ENCODE results near the gene LTBP1.
"Not testable (repeated sequence)": the region's sequence is repeated elsewhere in the genome, so short reads cannot be mapped to it uniquely, and the experiment has no call there.

LTBP1 gene

GRCh38 chr2:33366473-33366872, 419.7 kb downstream of the LTBP1 start:
- no peak for DNase-seq

DNA sequence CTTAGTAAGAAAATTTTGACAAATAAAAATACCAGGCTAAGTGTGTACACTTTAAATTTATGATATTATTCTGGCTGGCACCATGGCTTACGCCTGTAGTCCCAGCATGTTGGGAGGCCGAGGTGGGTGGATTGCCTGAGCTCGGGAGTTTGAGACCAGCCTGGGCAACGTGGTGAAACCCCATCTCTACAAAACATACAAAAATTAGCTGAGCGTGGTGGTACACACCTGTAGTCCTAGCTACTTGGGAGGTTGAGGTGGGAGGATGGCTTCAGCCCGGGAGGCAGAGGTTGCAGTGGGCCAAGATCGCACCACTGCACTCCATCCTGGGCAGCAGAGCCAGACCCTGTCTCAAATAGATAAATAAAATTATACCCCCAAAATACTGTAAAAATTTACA, 421.8 kb downstream of the LTBP1 start:
- not testable (repeated sequence) for DNase-seq

DNA sequence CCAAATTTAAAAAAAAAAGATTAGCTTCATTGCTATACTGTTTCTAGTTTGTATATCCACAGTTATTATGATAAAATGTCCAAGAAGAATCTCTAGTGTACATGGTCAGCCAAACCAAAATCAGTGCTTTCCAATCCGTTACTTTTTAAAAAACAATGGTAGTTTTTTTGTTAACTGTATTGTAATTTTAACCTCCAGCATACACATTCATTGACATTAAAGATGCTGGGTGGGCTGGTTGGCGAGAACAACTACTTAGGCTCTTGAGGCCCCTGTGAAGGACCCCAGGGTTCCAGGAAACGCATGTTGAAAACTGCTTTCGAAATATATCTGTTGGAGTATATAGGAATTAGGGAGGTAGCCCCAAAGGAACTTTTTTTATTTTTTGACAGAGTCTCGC, 422.4 kb downstream of the LTBP1 start:
- DNase-seq, result no peak

- DNase-seq, result no peak
Observed at GRCh38 chr2:33370636-33371265, 424.0 kb downstream of the LTBP1 start.

DNA sequence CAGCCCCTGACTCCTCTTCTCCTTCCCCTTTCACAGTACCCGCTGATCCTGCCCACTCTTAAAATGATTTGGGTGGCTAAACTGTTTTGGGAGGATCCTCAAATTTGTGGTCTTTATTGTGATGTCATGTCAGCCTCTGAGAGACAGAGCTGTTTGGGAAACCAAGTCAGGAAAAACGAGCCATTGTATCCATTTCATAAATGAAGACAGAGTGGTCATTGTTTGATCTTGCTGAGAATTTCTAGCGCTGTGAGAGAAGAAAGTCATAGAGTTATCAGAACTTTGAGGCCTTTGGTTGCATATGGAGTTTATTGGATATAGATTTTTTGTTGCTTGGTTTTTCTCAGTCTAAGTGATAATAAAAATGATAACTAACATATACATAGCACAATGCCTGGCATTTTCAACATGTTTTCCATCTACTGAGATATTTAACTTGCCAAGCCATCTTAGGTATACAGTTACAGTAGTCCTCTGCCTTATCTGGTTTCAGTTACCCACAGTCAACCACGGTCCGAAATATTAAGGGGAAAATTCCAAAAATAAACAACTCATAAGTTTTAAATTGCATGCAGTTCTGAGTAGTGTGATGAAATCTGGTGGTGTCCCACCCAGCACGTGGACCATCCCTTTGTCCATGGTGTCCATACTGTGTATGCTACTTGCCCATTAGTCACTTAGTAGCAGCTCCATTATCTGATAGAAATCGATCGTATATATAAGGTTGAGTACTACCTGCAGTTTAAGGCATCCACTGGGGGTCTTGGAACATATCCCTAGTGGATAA, 424.7 kb downstream of the LTBP1 start:
- no peak for DNase-seq

- no peak for DNase-seq
Observed at GRCh38 chr2:33372940-33373553, 426.3 kb downstream of the LTBP1 start.

- DNase-seq, result no peak
Observed at GRCh38 chr2:33373986-33374385, 427.2 kb downstream of the LTBP1 start.

DNA sequence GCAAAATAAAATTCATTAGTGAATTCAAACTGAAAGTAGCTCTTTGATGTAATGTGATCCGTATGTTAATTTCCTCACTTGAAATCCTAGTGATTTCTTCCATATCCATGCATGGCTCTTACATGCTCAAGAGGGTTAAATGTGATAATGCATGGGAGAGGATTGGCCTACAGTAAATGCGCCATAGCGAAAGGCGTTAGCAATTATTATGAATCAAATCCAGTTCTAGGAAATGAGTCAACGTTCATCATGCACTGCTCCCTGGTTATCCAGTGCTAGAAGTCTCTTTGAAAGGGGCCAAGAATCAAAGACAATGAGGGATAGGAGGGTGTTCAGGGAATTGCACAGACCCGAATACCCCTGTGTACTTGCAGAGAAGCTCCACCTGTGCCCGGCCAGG, 428.3 kb downstream of the LTBP1 start:
- DNase-seq, result no peak

- no peak for DNase-seq
Observed at GRCh38 chr2:33377048-33377447, 430.3 kb downstream of the LTBP1 start.

- DNase-seq, result no peak
Observed at GRCh38 chr2:33378556-33379210, 431.9 kb downstream of the LTBP1 start.

DNA sequence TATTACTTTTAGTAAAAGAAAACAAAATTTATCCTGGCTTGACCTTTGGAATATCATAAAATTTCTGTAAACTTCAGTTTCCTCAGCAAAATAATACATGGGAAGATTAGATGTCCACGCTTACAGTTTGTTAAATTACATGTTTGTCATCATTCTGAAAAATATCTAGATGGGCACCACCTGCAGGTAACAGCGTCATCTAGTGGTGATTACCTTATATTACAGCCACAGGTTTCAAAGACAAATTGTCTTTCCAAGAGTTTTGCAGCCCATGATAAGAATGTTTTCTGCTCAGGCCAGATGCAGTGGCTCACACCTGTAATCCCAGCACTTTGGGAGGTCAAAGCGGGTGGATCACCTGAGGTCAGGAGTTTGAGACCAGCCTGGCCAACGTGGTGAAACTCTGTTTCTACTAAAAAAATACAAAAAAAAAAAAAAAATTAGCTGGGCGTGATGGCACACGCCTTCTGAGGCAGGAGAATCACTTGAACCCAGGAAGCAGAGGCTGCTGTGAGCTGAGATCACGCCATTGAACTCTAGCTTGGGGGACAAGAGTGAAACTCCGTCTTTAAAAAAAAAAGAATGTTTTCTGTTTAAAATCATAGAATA, 433.4 kb downstream of the LTBP1 start:
- DNase-seq, result no peak

GRCh38 chr2:33380719-33381118, 434.0 kb downstream of the LTBP1 start:
- DNase-seq, result no peak

GRCh38 chr2:33381301-33381858, 434.6 kb downstream of the LTBP1 start:
- DNase-seq, result no peak

GRCh38 chr2:33383855-33384598, 437.3 kb downstream of the LTBP1 start:
- DNase-seq, result no peak

DNA sequence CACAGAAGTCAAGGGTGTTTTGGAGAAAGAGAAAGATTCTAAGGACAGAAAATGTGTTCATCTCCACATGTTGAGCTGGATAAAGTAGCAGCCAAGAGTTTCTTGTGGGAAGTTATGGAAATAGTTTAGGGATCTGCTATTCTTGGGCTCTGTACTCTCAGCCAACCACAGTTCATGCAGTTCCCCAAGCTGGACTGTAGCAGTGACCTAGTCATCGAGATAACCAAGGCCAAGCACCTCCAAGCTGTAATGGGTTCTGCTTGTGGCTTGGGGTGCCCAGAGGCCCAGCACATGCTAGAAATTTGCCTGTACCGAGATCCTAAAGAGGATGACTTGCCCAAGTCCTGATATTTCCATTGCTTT, 437.8 kb downstream of the LTBP1 start:
- no peak for DNase-seq

- no peak for DNase-seq
Observed at GRCh38 chr2:33388996-33389395, 442.2 kb downstream of the LTBP1 start.

DNA sequence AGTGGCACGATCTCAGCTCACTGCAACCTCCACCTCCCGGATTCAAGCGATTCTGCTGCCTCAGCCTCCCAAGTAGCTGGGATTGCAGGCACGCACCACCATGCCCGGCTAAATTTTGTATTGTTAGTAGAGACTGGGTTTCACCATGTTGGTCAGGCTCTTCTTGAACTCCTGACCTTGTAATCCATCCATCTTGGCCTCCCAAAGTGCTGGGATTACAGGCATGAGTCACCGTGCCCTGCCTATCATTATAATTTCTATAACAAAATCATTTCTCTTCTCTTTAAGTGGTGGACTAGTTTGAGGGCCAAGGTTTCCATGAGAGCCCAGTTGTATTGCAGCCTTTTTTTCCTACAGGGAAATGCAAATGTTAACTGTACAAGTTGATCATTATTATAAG, 442.9 kb downstream of the LTBP1 start:
- not testable (repeated sequence) for DNase-seq

- DNase-seq, result no peak
Observed at GRCh38 chr2:33391529-33392255, 444.9 kb downstream of the LTBP1 start.

- no peak for DNase-seq
Observed at GRCh38 chr2:33392366-33392765, 445.6 kb downstream of the LTBP1 start.

- no peak for DNase-seq
Observed at GRCh38 chr2:33395034-33395433, 448.3 kb downstream of the LTBP1 start.

- DNase-seq, result no peak
Observed at GRCh38 chr2:33395655-33396249, 449.0 kb downstream of the LTBP1 start.

All from SIG-M5 (cell line).